PC-3 (cell line): ENCODE measurements around the gene WLS. TPM values are rescaled to one million over a fixed set of nuclear protein-coding genes. Genes with fewer than 3 reads are reported as not detected.

Experiments used
- ATAC-seq: fragments of 200-7000 bp; cut with Tn5 transposase; 2 replicates; pipeline ENCODE4 v1.9.1; 2020; ENCODE audit warnings: mild to moderate bottlenecking, moderate library complexity
- BruUV-seq: library from RNA; stranded (reverse); fragments of 400-500 nt; replicated peaks from 2 replicates; lab custom pipeline; 2021; lab: Mats Ljungman, UMichigan
- CTCF ChIA-PET: fragments of 300-600 bp; sonication (Branson Sonifier 250); formaldehyde crosslinking; loops from one replicate; lab custom pipeline; 2022; ENCODE audit warnings: antibody characterized with exemption; lab: Charles Lee
- POLR2A ChIA-PET: fragments of 300-600 bp; sonication (Branson Sonifier 250); formaldehyde crosslinking; loops from one replicate; lab custom pipeline; 2022; ENCODE audit warnings: antibody characterized with exemption; ENCODE audit not compliant: unreplicated experiment; lab: Charles Lee
- DNase-seq: peaks from one replicate; pipeline ENCODE4 v3.0.0-alpha.2; 2015
- H2AFZ ChIP-seq: fragments of 300-600 bp; sonication (generic); 2 replicates; pipeline ENCODE4 v1.6.0; 2016; ENCODE audit warnings: antibody characterized with exemption, low read length
- H3F3A ChIP-seq: fragments of 300-600 bp; sonication (generic); one replicate; pipeline ENCODE4 v1.6.0; 2017; ENCODE audit warnings: antibody characterized with exemption, low read length, control low read depth, mild to moderate bottlenecking; ENCODE audit not compliant: unreplicated experiment
- H3K27ac ChIP-seq: fragments of 300-600 bp; sonication (generic); 2 replicates; pipeline ENCODE4 v1.5.1; 2016; ENCODE audit warnings: mild to moderate bottlenecking, low read length
- H3K27me3 ChIP-seq: fragments of 300-600 bp; sonication (generic); 2 replicates; pipeline ENCODE4 v1.6.1; 2016; ENCODE audit warnings: low read length, mixed read lengths
- H3K36me3 ChIP-seq: fragments of 300-600 bp; sonication (generic); 2 replicates; pipeline ENCODE4 v1.6.1; 2016; ENCODE audit warnings: low read depth, mixed run types, low read length, mixed read lengths
- H3K4me1 ChIP-seq: fragments of 300-600 bp; sonication (generic); 2 replicates; pipeline ENCODE4 v1.5.1; 2016; ENCODE audit warnings: low read length; ENCODE audit not compliant: insufficient read depth
- H3K4me2 ChIP-seq: fragments of 300-600 bp; sonication (generic); 2 replicates; pipeline ENCODE4 v1.6.0; 2016; ENCODE audit warnings: low read length
- H3K4me3 ChIP-seq: fragments of 300-600 bp; sonication (generic); 2 replicates; pipeline ENCODE4 v1.5.1; 2016; ENCODE audit warnings: mild to moderate bottlenecking, low read length, mixed read lengths
- H3K79me2 ChIP-seq: fragments of 300-600 bp; sonication (generic); 2 replicates; pipeline ENCODE4 v1.6.1; 2017; ENCODE audit warnings: low read length, mixed read lengths
- H3K9ac ChIP-seq: fragments of 300-600 bp; sonication (generic); 2 replicates; pipeline ENCODE4 v1.6.0; 2016; ENCODE audit warnings: mild to moderate bottlenecking, low read length
- H3K9me2 ChIP-seq: fragments of 300-600 bp; sonication (generic); replicated peaks from 2 replicates; pipeline ENCODE4 v1.6.1; 2016; ENCODE audit warnings: mixed run types, low read length, mixed read lengths
- H3K9me3 ChIP-seq: fragments of 300-600 bp; sonication (generic); 2 replicates; pipeline ENCODE4 v1.6.1; 2016; ENCODE audit warnings: low read length, mixed read lengths
- H4K20me1 ChIP-seq: fragments of 300-600 bp; sonication (generic); 2 replicates; pipeline ENCODE4 v1.6.1; 2016; ENCODE audit warnings: low read length, mixed read lengths
- CTCF ChIP-seq: fragments of 300-600 bp; sonication (generic); conservative IDR thresholded peaks from 2 replicates; pipeline ENCODE4 v1.5.1; 2017; ENCODE audit warnings: antibody characterized with exemption, low read depth, mild to moderate bottlenecking, low read length
- EZH2 ChIP-seq: fragments of 300-600 bp; sonication (generic); IDR thresholded peaks from one replicate; pipeline ENCODE4 v1.6.1; 2017; ENCODE audit warnings: antibody characterized with exemption, mild to moderate bottlenecking, low read length; ENCODE audit not compliant: unreplicated experiment
- EZH2phosphoT487 ChIP-seq: fragments of 300-600 bp; sonication (generic); IDR thresholded peaks from 2 replicates; pipeline ENCODE4 v1.6.1; 2018; ENCODE audit warnings: mild to moderate bottlenecking, antibody characterized with exemption, low read length, borderline replicate concordance
- intact Hi-C: fragments of 100-400 bp; cut with micrococcal nuclease; formaldehyde crosslinking; loops from 2 replicates; pipeline ENCODE4 v1.9.0; 2023
- total RNA-seq: library from RNA; depleted of rRNA; stranded (reverse); fragments of >200 nt; gene quantifications from 2 replicates; pipeline ENCODE4 v1.2.3, GENCODE V29; 2014

WLS gene
- total RNA-seq, 1 experiment from 2014 or later = 19.1 TPM

GRCh38 chr1:68165665-68166064 is 66.7 kb downstream of the WLS start:
- DNase-seq (no peak), ATAC-seq (no peak)
- CTCF ChIA-PET = no interaction called here
- Histone ChIP-seq H3K79me2 (no peaks in the 10 kb centered on the region), H3K27me3 (no peaks in the 10 kb centered on the region), H3K27ac (no peak overlapping the region), H3K4me1 (no peaks in the 10 kb centered on the region), H3K9me2 (no peaks in the 10 kb centered on the region), H3K9me3 (no peaks in the 10 kb centered on the region), H3F3A (no peaks in the 10 kb centered on the region), H3K4me2 (no peak overlapping the region), H3K4me3 (no peak overlapping the region), H2AFZ (no peak overlapping the region), H4K20me1 (no peaks in the 10 kb centered on the region), H3K9ac (no peak overlapping the region), H3K36me3 (no peaks in the 10 kb centered on the region)
- TF ChIP-seq CTCF = no peak
- intact Hi-C loops = no loop called here
- no TSS peak for BruUV-seq
- POLR2A ChIA-PET = no interaction called here

DNA sequence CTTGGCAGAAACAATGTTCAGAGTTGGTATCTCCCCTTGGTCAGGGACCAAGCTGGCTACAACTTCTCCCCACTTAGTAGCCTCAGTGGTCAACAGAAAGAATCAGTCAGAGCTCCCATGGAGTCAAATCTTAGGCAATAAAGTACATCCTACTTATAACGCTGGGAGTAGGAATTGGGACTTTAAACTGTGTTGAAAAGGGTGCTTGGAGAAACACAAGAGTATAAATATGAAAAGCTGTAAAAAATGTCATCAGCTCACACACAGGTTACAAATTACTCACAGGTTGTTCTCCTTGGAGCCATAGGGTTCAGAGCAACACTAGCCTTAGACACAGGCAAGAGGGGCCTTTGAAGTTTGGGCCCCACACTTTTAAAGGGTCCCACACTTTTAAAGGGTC is 67.4 kb downstream of the WLS start:
- POLR2A ChIA-PET = no interaction called here
- no peak for TF ChIP-seq EZH2
- no peak for TF ChIP-seq EZH2phosphoT487
- TF ChIP-seq CTCF = no peak
- ATAC-seq (no peak), DNase-seq (no peak)
- Histone ChIP-seq H3K27me3 (no peaks in the 10 kb centered on the region), H3K4me1 (no peaks in the 10 kb centered on the region), H3K36me3 (no peaks in the 10 kb centered on the region), H3K79me2 (no peaks in the 10 kb centered on the region), H4K20me1 (no peaks in the 10 kb centered on the region), H3K4me2 (no peak overlapping the region), H3K9me3 (no peaks in the 10 kb centered on the region), H3K4me3 (no peak overlapping the region), H2AFZ (no peak overlapping the region), H3K9me2 (no peaks in the 10 kb centered on the region), H3F3A (no peaks in the 10 kb centered on the region), H3K27ac (no peak overlapping the region), H3K9ac (no peak overlapping the region)
- BruUV-seq = no TSS peak
- intact Hi-C loops = no loop called here
- CTCF ChIA-PET = no interaction called here

DNA sequence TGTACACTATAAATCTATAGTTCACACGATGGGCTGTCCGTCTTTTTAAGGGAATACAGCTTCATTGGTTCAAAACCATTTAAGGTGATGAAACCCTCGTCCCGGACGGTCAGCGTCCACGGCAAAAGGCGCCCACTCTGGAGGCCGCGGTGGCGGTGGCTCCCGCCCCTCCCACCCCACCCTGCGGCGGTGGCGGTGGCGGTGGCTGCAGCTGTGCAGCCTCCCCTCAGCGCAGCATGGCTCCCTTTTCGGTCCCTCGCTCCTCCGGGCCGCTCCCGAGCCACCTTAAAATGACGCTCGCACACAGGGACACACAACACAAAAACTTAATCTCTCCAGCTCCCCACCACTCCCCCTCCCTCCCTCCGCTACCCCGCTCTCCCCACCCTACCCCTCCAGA is 69.1 kb downstream of the WLS start:
- no peak for DNase-seq
- ChIA-PET POLR2A (no interaction called here), CTCF (no interaction called here)
- no peak for ATAC-seq
- intact Hi-C loops = no loop called here
- Histone ChIP-seq H3K27ac (no peak overlapping the region), H3K9me3 (no peaks in the 10 kb centered on the region), H3K27me3 (no peaks in the 10 kb centered on the region), H4K20me1 (no peaks in the 10 kb centered on the region), H3K4me3 (no peak overlapping the region), H3K4me2 (no peak overlapping the region), H2AFZ (no peak overlapping the region), H3K9me2 (no peaks in the 10 kb centered on the region), H3F3A (no peaks in the 10 kb centered on the region), H3K9ac (no peak overlapping the region), H3K79me2 (no peaks in the 10 kb centered on the region), H3K4me1 (no peaks in the 10 kb centered on the region), H3K36me3 (no peaks in the 10 kb centered on the region)
- BruUV-seq = no TSS peak
- TF ChIP-seq EZH2 (no peak), EZH2phosphoT487 (no peak), CTCF (no peak)
